OCI-LY1 (cell line): Measurements from ENCODE around the gene TECTB.
A peak's percentile ranks its signal among the peaks of the same experiment; 100 is the strongest.

Source experiments
- H2AFZ ChIP-seq: fragments of 200-600 bp; sonication (generic), shearing (Covaris generic); 2 replicates; pipeline ENCODE4 v1.6.0; 2014; ENCODE audit warnings: antibody characterized with exemption, mild to moderate bottlenecking, low read length
- H3F3A ChIP-seq: fragments of 200-600 bp; sonication (generic), shearing (Covaris generic); 2 replicates; pipeline ENCODE4 v1.6.0; 2014; ENCODE audit warnings: mild to moderate bottlenecking, antibody characterized with exemption, low read length, moderate library complexity; ENCODE audit not compliant: insufficient read depth
- H3K27ac ChIP-seq: fragments of 200-600 bp; sonication (generic); 2 replicates; pipeline ENCODE4 v1.5.1; 2014; ENCODE audit warnings: low read length, mixed run types, mild to moderate bottlenecking, low read depth; ENCODE audit not compliant: poor library complexity, severe bottlenecking
- H3K27me3 ChIP-seq: fragments of 200-600 bp; sonication (generic); 2 replicates; pipeline ENCODE4 v1.6.0; 2014; ENCODE audit warnings: antibody characterized with exemption, mild to moderate bottlenecking, low read length, moderate library complexity; ENCODE audit not compliant: insufficient read depth
- H3K36me3 ChIP-seq: fragments of 200-600 bp; sonication (generic); 2 replicates; pipeline ENCODE4 v1.6.1; 2014; ENCODE audit warnings: mild to moderate bottlenecking, antibody characterized with exemption, low read length, moderate library complexity, mixed read lengths; ENCODE audit not compliant: insufficient read depth
- H3K4me1 ChIP-seq: fragments of 200-600 bp; sonication (generic); 2 replicates; pipeline ENCODE4 v1.5.1; 2014; ENCODE audit warnings: mild to moderate bottlenecking, low read length, moderate library complexity; ENCODE audit not compliant: insufficient read depth, severe bottlenecking
- H3K4me2 ChIP-seq: fragments of 200-600 bp; sonication (generic), shearing (Covaris generic); 2 replicates; pipeline ENCODE4 v1.6.1; 2014; ENCODE audit warnings: low read length
- H3K4me3 ChIP-seq: fragments of 200-600 bp; sonication (generic); 2 replicates; pipeline ENCODE4 v1.5.1; 2014; ENCODE audit warnings: low read length, low read depth, mild to moderate bottlenecking, mixed read lengths; ENCODE audit not compliant: poor library complexity, severe bottlenecking
- H3K79me2 ChIP-seq: fragments of 200-600 bp; shearing (Covaris generic); 2 replicates; pipeline ENCODE4 v1.6.1; 2016; ENCODE audit warnings: mixed run types, low read length, mixed read lengths; ENCODE audit not compliant: insufficient read depth
- H3K9ac ChIP-seq: fragments of 200-600 bp; sonication (generic), shearing (Covaris generic); 2 replicates; pipeline ENCODE4 v1.6.1; 2014; ENCODE audit warnings: mild to moderate bottlenecking, low read length, mixed read lengths
- H3K9me2 ChIP-seq: fragments of 200-600 bp; sonication (generic), shearing (Covaris generic); 2 replicates; pipeline ENCODE4 v1.6.1; 2014; ENCODE audit warnings: low read depth, mild to moderate bottlenecking, low read length, mixed read lengths
- H3K9me3 ChIP-seq: fragments of 200-600 bp; shearing (Covaris generic); 2 replicates; pipeline ENCODE4 v1.6.1; 2014; ENCODE audit warnings: low read length, mixed read lengths
- H4K20me1 ChIP-seq: fragments of 200-600 bp; sonication (generic), shearing (Covaris generic); 2 replicates; pipeline ENCODE4 v1.6.0; 2016; ENCODE audit warnings: mild to moderate bottlenecking, low read length; ENCODE audit not compliant: insufficient read depth
- CTCF ChIP-seq: fragments of 200-600 bp; sonication (generic), shearing (Covaris generic); IDR thresholded peaks from 2 replicates; pipeline ENCODE4 v1.5.1; 2017; ENCODE audit warnings: mild to moderate bottlenecking, antibody characterized with exemption, low read length, moderate library complexity, mixed read lengths
- EZH2 ChIP-seq: fragments of 200-600 bp; sonication (generic), shearing (Covaris generic); IDR thresholded peaks from 2 replicates; pipeline ENCODE4 v1.8.0; 2017; ENCODE audit warnings: borderline replicate concordance, mixed run types, mild to moderate bottlenecking, antibody characterized with exemption, low read length, moderate library complexity, mixed read lengths

Gene TECTB

GRCh38 chr10:112314822-112315474 lies 31.7 kb downstream of the TECTB start:
- Histone ChIP-seq H3K4me2 (no peak overlapping the region), H3F3A (no peaks in the 10 kb centered on the region), H2AFZ (no peak overlapping the region), H3K79me2 (no peaks in the 10 kb centered on the region), H3K27ac (no peak overlapping the region), H3K36me3 (no peaks in the 10 kb centered on the region), H3K9ac (no peak overlapping the region), H3K4me1 (no peaks in the 10 kb centered on the region), H3K9me2 (no peaks in the 10 kb centered on the region), H3K4me3 (no peak overlapping the region), H3K9me3 (no peaks in the 10 kb centered on the region), H3K27me3 (no peaks in the 10 kb centered on the region), H4K20me1 (no peaks in the 10 kb centered on the region)
- TF ChIP-seq CTCF (peak; percentile 86), EZH2 (no peak)

- Histone ChIP-seq H3K27me3 (peaks cover 6% of the 10 kb centered on the region; the same call in 1 of the 2 replicates), H3K4me2 (no peak overlapping the region), H3K4me3 (no peak overlapping the region), H3K4me1 (no peaks in the 10 kb centered on the region), H3F3A (no peaks in the 10 kb centered on the region), H4K20me1 (no peaks in the 10 kb centered on the region), H3K9me3 (no peaks in the 10 kb centered on the region), H2AFZ (no peak overlapping the region), H3K9me2 (no peaks in the 10 kb centered on the region), H3K27ac (no peak overlapping the region), H3K79me2 (no peaks in the 10 kb centered on the region), H3K9ac (no peak overlapping the region), H3K36me3 (no peaks in the 10 kb centered on the region)
- TF ChIP-seq EZH2: no peak
Measured at GRCh38 chr10:112327678-112328077, 44.5 kb downstream of the TECTB start.

- H3F3A ChIP-seq: no peaks in the 10 kb centered on the region
- no peaks in the 10 kb centered on the region for H3K36me3 ChIP-seq
- no peak overlapping the region for H3K27ac ChIP-seq
- H3K4me2 ChIP-seq: no peak overlapping the region
- no peaks in the 10 kb centered on the region for H3K9me3 ChIP-seq
- no peak overlapping the region for H3K4me3 ChIP-seq
- TF ChIP-seq CTCF (no peak), EZH2 (no peak)
- peaks cover 6% of the 10 kb centered on the region; the same call in 1 of the 2 replicates for H3K27me3 ChIP-seq
- H3K79me2 ChIP-seq: no peaks in the 10 kb centered on the region
- no peak overlapping the region for H3K9ac ChIP-seq
- H3K4me1 ChIP-seq: no peaks in the 10 kb centered on the region
- no peak overlapping the region for H2AFZ ChIP-seq
- H4K20me1 ChIP-seq: no peaks in the 10 kb centered on the region
- no peaks in the 10 kb centered on the region for H3K9me2 ChIP-seq
Measured at GRCh38 chr10:112330162-112330561, 47.0 kb downstream of the TECTB start.
